ENCODE results near the gene ABHD2. TPM values are rescaled to one million over a fixed set of nuclear protein-coding genes. Genes with fewer than 3 reads are reported as not detected.

ABHD2 gene
- total RNA-seq, 1 experiment from 2014 or later: 29.7 TPM

DNA sequence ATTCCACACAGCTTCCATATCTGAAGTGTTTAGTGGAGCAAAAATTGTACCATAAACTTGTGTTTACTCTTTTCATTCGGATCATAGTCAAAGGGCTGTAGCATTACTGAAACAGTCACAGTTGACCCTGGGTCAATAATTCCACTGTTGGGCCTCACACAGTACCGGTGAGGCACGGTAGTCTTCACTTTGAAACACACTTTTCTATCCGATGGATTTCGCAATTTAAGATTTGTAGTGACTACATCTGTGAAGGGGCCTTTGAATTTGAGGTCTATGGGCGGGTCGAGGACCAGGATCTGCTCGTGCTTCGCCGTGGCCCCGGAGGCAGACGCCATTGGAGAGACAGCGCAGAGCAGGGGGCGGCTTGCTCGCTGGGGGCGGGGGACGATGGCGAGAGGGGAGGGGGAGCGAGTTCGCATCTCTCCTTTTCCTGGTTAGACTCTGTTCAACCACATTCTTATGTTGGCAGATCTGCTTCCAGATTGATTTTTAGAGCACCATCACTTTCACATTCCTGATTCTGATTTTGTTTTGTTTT lies 113.3 kb downstream of the ABHD2 start:
- ChIA-PET POLR2A (no interaction called here), CTCF (interaction anchor here (0.6 kb wide), 1 partner anchor 45 kb away, joined by 3 read pairs; no protein-coding TSS in a partner anchor)
- no peak for DNase-seq (ENCODE audit: low spot score)
- Mint-ChIP-seq H3K4me3 (no peak overlapping the region; the same call in 1 of the 2 replicates), H3K27me3 (ENCODE audit: low read depth) (no peaks in the 10 kb centered on the region), H3K27ac (0 out of 2 replicates have a peak overlapping the region, but pooled peaks have one; percentile 82), H3K9me3 (no peaks in the 10 kb centered on the region), H3K36me3 (no peaks in the 10 kb centered on the region), H3K4me1 (peaks cover 54% of the 10 kb centered on the region)
- TF ChIP-seq ESRRA (CRISPR knock-in tag; IDR thresholded peaks at IDR 0.05; ENCODE audit: borderline replicate concordance) (no peak), CTCF (IDR thresholded peaks at IDR 0.05) (no peak), RELA (CRISPR knock-in tag; IDR thresholded peaks at IDR 0.05; ENCODE audit: borderline replicate concordance) (no peak), E2F5 (CRISPR knock-in tag; IDR thresholded peaks at IDR 0.05) (no peak)
- TF ChIP-seq, protein P1, sequence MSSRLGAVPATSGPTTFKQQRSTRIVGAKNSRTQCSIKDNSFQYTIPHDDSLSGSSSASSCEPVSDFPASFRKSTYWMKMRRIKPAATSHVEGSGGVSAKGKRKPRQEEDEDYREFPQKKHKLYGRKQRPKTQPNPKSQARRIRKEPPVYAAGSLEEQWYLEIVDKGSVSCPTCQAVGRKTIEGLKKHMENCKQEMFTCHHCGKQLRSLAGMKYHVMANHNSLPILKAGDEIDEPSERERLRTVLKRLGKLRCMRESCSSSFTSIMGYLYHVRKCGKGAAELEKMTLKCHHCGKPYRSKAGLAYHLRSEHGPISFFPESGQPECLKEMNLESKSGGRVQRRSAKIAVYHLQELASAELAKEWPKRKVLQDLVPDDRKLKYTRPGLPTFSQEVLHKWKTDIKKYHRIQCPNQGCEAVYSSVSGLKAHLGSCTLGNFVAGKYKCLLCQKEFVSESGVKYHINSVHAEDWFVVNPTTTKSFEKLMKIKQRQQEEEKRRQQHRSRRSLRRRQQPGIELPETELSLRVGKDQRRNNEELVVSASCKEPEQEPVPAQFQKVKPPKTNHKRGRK (CRISPR knock-in tag; IDR thresholded peaks at IDR 0.05; ENCODE audit: borderline replicate concordance): no peak
- no peak for ATAC-seq

DNA sequence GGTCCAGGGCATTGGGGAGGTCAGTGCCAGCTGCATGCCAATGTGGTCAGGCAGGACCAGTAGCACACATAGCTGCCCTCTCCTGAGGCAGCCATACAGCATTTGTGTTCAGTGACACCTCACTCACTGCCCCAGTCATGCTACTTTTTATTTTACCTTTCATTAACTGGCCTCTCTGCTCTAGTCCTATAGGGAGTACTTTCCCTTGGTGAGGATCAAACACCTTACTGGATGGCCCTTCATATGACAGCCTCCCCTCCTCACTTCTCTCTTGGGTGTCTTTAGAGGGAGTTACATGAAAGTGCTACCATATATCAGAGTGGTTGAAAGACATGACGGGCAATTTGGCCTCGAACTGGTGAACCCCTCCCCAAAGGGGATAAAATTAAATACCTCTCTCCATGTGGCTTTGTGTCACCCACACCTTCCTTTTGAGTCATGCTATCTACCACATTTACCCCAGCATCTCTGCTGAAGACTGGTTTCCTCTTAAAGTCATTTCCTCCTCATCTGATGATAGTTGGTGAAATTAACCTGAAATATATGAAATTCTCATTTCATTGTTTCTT lies 115.5 kb downstream of the ABHD2 start:
- Mint-ChIP-seq H3K27me3 (ENCODE audit: low read depth) (no peaks in the 10 kb centered on the region; the same call in 1 of the 2 replicates), H3K27ac (no peak overlapping the region), H3K4me1 (peaks cover 35% of the 10 kb centered on the region), H3K4me3 (no peak overlapping the region; the same call in 1 of the 2 replicates), H3K36me3 (no peaks in the 10 kb centered on the region), H3K9me3 (no peaks in the 10 kb centered on the region)
- no peak for TF ChIP-seq NFATC4 (CRISPR knock-in tag; IDR thresholded peaks at IDR 0.05)
- no peak for TF ChIP-seq NFE2L1 (CRISPR knock-in tag; IDR thresholded peaks at IDR 0.05)
- no peak for TF ChIP-seq RELA (CRISPR knock-in tag; IDR thresholded peaks at IDR 0.05; ENCODE audit: borderline replicate concordance)
- TF ChIP-seq ATF2 (CRISPR knock-in tag; IDR thresholded peaks at IDR 0.05; ENCODE audit: borderline replicate concordance, low read depth): no peak
- DNase-seq (ENCODE audit: low spot score): no peak
- no peak for ATAC-seq
- ChIA-PET CTCF (interaction anchor here (1.1 to 1.3 kb wide), 3 partner anchors 26 to 40 kb away, joined by 4 to 6 read pairs (median 4); partner anchors contain the start of gene FANCI), POLR2A (no interaction called here)

DNA sequence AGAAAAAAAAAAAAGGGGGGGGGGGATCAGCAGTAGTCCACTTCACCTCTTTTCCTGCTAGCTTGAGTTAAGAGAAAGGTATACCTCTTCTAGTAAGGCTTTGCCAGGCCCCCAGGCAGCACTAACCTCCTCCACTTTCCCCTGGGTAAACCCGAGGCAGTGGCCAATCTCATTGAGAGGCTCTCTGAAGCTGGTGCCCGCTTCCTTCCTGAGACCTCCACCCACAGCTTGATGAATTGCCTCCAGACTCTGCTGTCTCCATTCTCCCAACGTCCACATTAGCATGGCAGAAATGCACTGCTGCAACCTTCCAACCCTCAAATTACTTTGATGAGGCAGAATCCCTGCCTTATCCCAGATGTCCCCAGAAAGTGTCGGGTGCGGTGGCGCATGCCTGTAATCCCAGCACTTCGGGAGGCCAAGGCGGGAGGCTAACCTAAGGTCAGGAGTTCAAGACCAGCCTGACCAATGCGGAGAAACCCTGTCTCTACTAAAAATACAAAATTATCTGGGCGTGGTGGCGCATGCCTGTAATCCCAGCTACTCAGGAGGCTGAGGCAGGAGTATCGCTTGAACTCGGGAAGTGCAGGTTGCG lies 117.8 kb downstream of the ABHD2 start:
- no peaks in the 10 kb centered on the region; the same call in 1 of the 2 replicates for H3K27me3 Mint-ChIP-seq (ENCODE audit: low read depth)
- H3K9me3 Mint-ChIP-seq: no peaks in the 10 kb centered on the region
- no peak for TF ChIP-seq CTCF (IDR thresholded peaks at IDR 0.05)
- CTCF ChIA-PET: interaction anchor here (0.5 to 3.2 kb wide), 86 partner anchors 8 to 419 kb away, joined by 3 to 56 read pairs (median 5); partner anchors contain the start of genes ABHD2, FANCI, HAPLN3 and POLG
- H3K36me3 Mint-ChIP-seq: no peaks in the 10 kb centered on the region
- H3K27ac Mint-ChIP-seq: no peak overlapping the region
- no peak for ATAC-seq
- POLR2A ChIA-PET: interaction anchor here (0.6 to 0.7 kb wide), 3 partner anchors 97 to 1050 kb away, joined by 3 to 9 read pairs (median 7); no protein-coding TSS in a partner anchor
- no peak overlapping the region for H3K4me3 Mint-ChIP-seq
- DNase-seq (ENCODE audit: low spot score): no peak
- peaks cover 18% of the 10 kb centered on the region for H3K4me1 Mint-ChIP-seq
